GM19372 (cell line): ENCODE results near the gene MFSD11.
"Not testable (repeated sequence)": the region's sequence is repeated elsewhere in the genome, so short reads cannot be mapped to it uniquely, and the experiment has no call there.

Experiments
- ATAC-seq: cut with Tn5 transposase; IDR thresholded peaks from one replicate; pipeline ENCODE4 v1.9.1; 2021; ENCODE audit warnings: mild to moderate bottlenecking, low read depth, moderate library complexity; ENCODE audit not compliant: unreplicated experiment

The MFSD11 gene

DNA sequence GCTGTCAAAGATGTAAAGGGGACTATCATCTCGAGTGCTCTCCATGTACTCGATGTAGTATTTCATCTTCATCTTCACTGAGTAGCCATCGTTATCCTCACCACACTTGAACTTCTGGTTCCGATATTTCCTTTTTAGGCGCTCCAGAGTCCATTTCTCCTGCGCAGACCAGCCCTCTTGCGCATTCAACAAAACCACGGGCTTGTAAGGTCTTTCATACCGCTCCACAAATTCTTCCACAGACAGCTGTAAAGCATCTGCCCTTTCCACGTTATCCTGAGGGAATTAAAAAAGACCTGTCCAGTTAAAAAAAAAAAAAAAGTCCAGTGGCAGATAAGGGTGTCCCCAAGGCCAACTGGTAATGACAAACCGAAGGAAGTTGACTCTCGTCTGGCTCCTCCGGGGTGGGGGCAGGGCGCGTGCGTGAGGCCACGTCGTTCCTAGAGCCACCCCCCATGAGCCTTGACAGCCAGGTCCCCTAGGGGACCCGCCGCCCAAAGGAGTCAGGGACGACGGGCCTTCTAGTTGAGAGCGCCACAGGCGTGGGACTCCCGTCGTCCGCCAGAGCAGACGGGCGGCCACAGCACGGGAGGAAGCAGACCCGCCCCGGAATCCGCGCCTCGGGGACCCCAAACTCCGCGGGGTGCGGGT is 12.2 kb upstream of the MFSD11 start:
- ATAC-seq = peak; percentile 16

DNA sequence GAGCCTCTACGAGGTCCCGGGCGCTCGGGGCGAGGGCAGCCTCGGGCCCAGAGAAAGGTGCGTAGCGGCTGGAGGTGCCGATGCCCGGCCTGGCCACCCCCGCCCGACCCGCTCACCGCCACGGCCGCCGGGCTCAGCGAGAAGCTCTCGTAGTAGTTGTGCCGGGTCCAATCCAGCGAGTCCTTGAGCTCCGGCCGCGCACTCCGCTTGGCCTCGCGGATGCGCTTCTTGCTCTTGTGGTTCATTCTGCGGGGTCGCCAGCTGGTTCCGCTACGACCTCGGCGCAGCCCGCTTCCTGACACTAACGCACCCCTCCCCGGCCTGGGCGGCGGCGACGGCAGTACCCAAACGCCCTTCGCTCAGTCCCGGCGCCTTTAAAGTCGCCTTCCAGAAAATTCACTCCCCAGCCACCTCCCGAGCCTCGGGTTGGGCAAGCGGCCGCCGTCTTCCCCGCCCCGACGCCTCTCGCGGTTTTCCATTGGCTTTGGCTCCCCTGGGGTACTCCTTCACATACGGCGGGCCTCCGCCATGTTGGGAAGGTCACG is 11.6 kb upstream of the MFSD11 start, which contains the start of gene JMJD6:
Gene JMJD6 (minus strand): TSS at position 376 of the 545 bp plus-strand sequence. CDS start 131 bp downstream, at position 245.
- peak; percentile 73 for ATAC-seq

DNA sequence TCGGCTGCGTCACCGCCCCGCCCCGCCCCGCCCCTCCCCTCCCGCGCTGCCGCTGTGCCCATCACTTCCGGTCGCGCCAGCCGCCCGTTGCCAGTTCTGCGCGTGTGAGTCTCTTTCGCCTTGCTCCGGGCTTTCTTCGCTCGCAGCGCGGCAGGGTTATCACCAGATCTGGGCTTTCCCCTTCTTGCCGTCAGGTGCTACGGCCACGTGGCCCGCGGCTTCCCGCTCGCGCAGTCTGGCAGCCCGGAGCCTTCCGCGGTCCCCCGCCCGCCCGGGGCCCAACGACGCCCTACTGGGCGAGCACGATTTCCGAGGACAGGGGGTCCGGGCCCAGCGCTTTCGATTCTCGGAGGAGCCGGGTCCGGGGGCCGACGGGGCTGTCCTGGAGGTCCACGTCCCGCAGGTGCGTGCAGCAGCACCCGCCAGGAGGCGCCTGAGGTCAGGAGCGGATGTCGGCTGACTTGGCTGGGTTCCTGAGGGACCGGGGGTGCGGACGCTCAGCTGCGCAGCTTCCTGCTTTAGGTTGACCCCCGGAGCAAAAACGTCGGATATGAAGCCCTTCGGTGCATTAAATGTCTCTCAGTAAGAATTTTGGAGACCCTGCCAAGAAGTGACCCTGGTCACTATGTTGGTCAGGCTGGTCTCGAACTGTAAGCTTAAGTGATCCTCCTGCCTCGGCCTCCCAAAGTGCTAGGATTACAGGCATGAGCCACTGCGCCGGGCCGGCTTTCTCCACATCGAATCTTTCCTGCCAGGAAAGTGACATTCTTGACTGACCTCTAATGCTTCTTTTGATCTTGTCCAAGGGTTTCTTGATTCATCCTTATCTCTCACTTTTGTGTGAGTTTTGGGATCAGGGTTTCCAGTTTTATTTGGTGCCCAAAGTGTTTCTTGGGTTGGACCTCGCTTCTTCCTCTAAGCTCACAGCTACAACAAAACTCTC is 10.9 kb upstream of the MFSD11 start, which contains the start of gene METTL23:
Gene METTL23 (plus strand): TSS at position 64 of the 943 bp plus-strand sequence. CDS start 2,872 bp downstream, outside the sequence.
- peak; percentile 39 for ATAC-seq

DNA sequence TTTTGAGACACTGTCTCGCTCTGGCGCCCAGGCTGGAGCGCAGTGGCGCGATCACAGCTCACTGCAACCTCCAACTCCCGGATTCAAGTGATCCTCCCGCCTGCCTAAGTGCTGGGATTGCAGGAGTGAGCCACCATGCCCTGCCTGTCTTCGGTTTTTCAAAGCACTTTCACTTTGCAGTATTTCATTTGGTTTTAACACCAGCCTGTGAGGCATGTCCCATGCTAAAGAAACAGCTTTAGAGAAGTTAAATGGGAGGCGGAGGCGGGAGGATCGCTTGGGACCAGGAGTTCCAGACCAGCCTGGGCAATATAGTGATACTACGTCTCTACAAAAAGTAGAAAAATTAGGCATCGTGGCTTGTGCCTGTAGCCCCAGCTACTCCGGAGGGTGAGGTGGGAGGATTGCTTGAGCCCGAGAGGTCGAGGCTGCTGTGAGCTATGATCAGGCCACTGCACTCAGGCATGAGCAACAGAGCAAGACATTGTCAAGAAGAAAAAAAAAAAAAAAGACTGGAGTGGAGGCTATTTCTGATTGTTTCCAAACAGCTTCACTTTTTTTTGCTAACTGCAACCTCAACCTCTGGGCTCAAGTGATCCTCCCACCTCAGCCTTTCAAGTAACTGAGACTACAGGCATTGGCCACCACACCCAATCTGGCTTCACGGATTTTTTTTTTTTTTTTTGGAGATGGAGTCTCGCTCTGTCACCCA is 10.0 kb upstream of the MFSD11 start:
- no peak for ATAC-seq

DNA sequence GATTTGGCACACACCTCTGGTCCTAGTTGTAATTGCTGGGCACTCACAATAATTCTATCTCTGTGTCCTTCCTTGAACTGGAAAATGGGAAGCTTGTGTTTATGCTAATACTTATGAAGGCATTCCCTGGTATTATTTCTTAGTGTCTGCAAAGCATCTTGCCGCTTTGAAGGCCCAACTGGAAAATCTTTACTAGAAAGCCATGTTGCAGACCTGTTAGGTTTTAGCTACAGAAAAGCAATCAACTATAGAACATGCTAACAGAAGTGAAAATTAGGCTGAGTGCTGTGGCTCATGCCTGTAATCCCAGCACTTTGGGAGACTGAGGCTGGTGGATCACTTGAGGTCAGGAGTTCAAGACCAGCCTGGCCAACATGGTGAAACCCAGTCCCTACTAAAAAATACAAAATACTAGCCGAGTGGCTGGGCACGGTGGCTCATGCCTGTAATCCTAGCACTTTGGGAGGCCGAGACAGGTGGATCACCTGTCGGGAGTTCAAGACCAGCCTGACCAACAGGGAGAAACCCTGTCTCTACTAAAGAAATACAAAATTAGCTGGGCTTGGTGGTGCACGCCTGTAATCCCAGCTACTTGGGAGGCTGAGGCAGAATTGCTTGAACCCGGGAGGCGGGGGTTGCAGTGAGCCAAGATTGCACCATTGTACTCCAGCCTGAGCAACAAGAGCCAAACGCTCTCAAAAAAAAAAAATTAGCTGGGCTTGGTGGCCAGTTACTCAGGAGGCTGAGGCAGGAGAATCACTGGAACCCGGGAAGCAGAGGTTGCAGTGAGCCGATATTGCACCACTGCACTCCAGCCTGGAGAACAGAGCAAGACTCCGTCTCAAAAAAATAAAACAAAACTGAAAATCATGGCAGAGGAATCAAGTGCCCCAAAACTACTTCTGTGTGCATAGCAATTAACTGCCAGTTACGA is 5.9 kb upstream of the MFSD11 start:
- ATAC-seq = not testable (repeated sequence)

DNA sequence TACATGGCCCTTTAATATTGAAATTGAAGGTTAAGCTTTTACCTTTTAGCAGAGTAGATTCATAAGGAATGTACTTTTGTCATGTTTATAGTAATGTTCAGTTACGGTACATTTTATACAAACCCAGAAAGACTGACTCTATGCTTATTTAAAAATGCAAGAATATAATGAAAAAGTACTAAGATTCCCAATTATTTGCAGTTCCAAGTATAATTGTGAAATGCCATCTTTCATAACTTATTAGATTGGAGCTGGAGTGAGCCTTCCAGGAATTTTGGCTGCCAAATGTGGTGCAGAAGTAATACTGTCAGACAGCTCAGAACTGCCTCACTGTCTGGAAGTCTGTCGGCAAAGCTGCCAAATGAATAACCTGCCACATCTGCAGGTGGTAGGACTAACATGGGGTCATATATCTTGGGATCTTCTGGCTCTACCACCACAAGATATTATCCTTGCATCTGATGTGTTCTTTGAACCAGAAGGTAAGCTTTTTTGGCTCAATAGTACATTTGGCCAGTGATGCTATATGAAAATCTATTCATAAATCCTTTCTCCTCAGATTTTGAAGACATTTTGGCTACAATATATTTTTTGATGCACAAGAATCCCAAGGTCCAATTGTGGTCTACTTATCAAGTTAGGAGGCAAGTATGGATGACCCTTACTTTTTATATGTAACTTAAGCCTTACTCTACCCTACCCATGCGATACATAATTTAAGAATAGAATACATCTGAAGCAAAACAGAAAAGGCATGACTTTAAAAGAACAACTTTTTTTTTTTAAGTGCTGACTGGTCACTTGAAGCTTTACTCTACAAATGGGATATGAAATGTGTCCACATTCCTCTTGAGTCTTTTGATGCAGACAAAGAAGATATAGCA is 4.9 kb upstream of the MFSD11 start:
- ATAC-seq = no peak

DNA sequence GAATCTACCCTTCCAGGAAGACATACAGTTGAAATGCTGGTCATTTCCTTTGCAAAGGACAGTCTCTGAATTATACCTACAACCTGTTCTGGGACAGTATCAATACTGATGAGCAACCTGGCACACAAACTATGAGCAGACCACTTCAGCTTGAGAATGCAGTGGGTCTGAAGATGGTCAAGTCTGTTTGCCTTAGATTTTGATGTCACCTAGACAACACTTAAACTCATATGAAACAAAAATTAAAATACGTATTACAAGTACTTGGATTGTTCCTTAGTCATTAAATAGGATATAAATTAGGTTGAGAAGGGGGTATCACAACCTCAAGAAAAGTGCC is 4.3 kb upstream of the MFSD11 start:
- ATAC-seq = no peak

DNA sequence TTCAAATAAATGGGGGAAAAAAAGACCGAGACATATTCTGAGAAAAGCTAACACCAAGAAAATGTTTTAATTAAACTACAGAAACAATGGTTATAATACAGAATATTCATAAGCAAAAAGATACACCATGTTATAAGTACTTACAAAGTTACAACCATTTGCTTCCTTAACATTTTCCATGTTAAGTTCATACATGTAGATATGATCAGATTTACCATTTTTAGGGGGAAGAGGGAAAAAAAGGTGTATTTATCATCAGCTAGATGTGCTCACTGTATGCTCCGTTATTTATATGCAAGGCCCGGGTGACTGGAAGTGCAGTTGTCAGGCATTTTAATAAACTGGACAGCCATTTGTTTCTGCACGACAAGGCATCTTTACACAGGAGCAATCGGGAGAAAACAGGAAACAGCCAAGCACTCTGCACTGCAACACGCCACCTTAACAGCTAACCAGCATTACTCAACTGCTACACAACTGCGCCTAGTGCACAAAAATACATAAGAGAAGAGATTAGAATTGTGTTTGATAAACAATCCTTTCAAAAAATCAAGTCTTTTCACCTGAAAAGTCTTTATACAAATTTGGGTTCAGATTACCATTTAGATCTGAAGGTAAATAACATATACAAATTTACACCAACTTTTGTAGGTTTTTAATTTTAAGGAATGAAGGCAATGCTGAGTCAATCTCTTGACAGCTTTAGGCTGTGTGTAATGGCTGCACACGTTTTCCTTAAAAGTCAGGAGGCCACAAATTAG is 3.7 kb upstream of the MFSD11 start:
- no peak for ATAC-seq

DNA sequence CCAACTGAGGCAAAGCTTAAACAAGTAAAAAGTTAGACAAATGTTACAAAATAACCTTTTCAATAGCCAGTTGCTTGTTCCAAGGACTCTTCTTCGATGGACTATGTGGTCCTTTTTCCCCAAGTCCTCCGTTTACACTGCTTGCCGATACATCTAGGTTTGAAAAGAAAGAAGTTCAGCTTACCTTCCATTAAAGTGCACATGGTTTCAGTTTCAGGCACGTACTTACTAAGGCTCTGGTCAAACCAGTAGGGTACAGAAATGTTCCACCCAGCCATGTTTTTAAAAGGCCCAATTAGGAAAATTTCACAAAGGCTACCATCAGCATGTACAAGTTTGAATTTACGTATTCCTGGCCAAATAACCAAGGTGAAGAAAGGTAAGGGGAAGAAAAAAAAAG is 2.9 kb upstream of the MFSD11 start:
- ATAC-seq = no peak

DNA sequence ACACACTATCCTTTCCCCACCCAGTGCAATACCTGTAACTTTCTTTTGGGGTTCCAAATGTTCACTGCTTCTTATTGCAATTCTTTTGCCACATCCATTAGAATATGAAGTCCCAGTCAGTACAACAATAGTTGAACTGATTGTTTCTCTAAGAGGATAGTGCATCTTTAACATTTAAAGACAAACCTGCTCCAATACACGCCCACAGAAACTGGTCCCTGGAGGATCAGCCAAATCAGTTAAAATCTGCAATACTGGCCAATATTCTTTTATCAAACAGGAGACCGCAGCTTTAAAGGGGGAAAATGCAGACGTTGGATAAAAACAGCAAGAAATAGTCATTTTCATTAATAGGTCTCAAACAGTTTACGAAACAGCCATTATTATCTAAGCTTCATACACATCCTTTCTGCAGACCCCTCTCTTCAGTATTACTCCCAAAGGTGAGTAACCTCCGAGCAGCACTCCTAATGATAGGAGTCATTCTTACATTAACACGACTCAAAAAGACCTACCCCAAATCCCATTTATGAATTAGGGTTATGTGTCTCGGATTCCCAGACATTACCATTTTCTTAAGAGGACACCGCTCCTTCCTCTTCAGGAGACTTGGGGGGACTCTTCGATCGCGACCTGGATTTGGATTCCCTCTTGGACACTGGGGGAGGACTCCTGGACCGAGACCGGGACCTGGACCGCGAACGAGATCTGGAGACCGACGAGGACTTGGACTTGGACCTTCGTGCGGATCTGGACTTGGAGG is 2.2 kb upstream of the MFSD11 start:
- no peak for ATAC-seq

DNA sequence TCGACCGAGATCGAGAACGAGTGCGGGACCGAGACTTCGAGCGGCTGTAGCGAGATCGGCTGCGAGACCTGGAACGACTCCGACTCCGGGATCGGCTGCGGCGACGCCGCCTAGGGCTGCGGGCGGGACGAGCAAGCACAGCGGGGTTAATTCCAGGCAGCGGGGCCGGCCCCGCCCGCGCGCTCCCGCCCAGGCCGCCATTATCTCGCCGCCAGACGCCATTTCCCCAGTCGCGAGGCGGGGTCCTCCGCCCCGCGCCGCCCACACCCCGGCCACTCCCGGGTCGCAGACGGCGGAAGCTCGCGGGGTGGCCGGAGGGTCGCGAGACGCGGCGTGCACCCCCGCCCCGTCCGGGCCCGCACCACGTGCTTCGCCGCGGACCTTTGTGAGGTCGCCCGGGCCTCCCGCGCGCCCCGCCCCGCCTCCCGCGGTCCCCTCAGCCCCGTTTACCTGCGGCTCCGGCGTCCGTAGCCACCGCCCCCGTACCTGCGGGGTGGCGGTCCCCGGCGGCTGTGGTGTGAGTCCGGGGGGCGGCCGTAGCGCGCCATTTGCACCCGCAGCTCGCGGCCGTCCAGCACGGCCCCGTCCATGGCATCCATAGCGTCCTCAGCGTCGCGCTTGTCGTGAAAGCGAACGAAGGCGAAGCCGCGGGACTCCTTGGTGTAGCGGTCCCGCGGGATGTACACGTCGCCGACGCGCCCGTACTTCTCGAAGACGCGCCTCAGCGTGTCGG is 1.4 kb upstream of the MFSD11 start:
- ATAC-seq = peak; percentile 8

DNA sequence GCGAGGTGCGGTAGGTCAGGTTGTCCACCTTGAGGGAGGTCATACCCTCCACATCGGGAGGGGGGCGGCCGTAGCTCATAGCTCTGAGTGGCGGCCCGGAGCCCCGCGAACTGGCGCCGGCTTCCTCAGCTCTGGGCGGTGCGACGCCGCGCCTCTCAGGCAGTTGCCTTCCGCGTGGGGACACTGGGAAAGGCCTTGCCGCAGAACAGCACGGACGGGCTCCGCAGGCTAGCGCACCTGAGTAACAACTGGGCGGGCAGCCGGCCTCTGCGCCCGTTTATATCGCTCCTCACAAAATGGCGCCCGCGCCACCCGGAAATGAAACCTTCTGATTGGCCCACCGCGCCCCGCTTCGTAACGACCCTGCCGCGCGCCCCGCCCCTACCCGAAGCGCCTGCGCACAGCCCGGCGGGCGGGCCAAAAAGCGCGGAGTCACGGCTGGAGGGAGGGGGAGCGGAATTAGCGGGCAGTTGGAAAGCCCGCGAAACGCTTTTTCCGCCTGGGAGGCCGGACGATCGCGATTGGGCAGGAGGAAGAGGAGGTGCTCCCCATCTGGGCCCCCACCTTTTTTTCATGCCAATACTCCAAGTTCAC is 740 bp upstream of the MFSD11 start, which contains the start of gene SRSF2:
Gene SRSF2 (minus strand): TSS at position 250 of the 594 bp plus-strand sequence. CDS start 171 bp downstream, at position 79.
- ATAC-seq = peak; percentile 61

DNA sequence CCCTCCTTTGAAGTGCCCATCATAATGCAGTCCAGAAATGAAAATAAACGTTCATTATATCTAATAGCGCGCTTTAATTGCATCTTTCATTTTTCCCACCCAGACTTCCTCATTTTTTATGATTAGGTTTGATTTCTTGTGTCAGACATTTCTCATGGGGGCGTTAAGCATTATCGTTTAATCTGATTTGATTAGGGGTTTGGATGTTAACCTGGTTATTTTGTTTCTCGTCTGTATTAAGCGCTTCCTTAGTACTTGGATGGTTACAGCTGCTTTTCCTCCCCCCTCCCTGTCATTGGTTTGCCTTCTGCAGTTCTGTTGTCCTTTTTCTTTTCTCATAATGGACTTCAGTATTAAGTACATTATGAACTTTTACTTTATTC is 540 bp downstream of the MFSD11 start:
- no peak for ATAC-seq

DNA sequence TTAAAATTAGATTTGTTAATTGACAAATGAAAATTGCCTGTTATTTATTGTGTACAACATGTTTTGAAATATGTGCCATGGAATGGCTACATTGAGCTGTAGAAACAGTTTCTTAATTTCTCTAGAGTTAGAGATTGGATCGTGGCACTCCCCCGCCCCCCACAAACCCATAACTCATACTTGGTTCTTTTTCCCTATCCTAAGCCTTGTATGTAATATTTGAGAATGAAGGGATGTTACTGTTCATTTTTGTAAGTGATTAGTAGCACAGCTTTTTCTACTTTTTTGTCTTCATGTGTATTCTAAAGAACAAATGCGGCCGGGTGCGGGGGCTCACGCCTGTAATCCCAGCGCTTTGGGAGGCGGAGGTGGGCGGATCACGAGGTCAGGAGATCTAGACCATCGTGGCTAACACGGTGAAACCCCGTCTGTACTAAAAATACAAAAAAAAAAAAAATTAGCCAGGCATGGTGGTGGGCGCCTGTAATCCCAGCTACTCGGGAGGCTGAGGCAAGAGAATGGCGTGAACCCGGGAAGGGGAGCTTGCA is 1.7 kb downstream of the MFSD11 start:
- ATAC-seq = not testable (repeated sequence)

DNA sequence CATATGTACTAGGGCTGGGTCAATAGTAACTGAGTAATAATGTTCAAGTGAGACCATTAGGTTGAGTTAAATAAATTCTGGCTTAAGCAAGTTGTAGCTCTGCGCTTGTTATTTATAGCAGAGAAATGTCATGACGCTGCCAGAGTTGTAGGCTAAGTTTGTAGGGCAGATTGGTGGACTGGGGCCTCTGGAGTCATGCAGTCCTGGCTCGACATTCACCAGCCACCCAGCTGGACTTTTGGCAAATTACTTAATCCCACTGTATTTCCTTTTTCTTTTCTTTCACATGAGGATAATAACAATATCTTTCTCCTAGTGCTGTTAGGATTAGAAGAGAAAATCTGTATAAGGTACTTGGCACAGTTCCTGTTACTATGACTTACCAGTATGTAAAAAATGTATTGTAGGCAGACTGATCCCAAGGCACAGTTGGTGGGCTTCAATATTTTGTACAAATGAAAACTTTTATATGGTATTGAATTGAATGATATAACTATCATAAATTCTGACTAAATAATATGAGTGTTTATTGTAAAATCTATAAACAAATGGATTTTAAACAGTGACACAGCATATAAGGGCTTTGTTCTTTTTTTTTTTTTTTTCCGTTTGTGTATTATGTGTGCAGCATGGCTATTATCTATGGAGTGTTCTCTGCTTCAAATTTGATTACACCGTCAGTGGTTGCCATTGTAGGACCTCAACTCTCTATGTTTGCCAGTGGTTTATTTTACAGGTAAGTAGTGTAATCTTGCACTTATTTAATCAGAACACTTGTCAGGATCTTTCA is 2.6 kb downstream of the MFSD11 start:
- ATAC-seq = no peak
